ENCODE results near the gene GAR1.

GRCh38 chr4:109870061-109870460 lies 54.5 kb downstream of the GAR1 start:
- TF ChIP-seq POLR2A (IDR thresholded peaks at IDR 0.05) (no peak), CTCF (IDR thresholded peaks at IDR 0.05 in 8 of 11, conservative IDR thresholded peaks at IDR 0.05 in 3 of 11) (no peak)

Data from spleen (tissue), 7 donors.